ENCODE data around the gene ZBED3. TPM values are rescaled to one million over a fixed set of nuclear protein-coding genes. Genes with fewer than 3 reads are reported as not detected.

The ZBED3 gene
- total RNA-seq, 1 experiment from 2014 or later = 38.8 TPM

GRCh38 chr5:77064040-77064439, 23.0 kb downstream of the ZBED3 start:
- Mint-ChIP-seq H3K4me1 (ENCODE audit: low read depth, unreplicated experiment) (no peaks in the 10 kb centered on the region), H3K36me3 (ENCODE audit: insufficient read depth, unreplicated experiment) (peaks cover 36% of the 10 kb centered on the region), H3K4me3 (ENCODE audit: unreplicated experiment) (no peak overlapping the region), H3K27me3 (ENCODE audit: insufficient read depth, unreplicated experiment) (no peaks in the 10 kb centered on the region), H3K9me3 (ENCODE audit: unreplicated experiment) (peaks cover 12% of the 10 kb centered on the region), H3K27ac (ENCODE audit: unreplicated experiment) (no peak overlapping the region)
- Histone ChIP-seq H3K36me3 (ENCODE audit: control insufficient read depth, insufficient read depth, low read length) (peaks cover 2% of the 10 kb centered on the region), H3K4me1 (no peaks in the 10 kb centered on the region; the same call in 1 of the 2 replicates), H3K4me3 (ENCODE audit: low read depth, low read length) (no peak overlapping the region), H3K9me3 (peaks cover 7% of the 10 kb centered on the region; the same call in 1 of the 2 replicates), H3K27me3 (replicated peaks; ENCODE audit: control insufficient read depth, insufficient read depth, low read length) (no peaks in the 10 kb centered on the region)
- no TSS peak for BruUV-seq (replicated peaks)
- DNase-seq = no peak
- intact Hi-C loops (cut with micrococcal nuclease; ENCODE audit: unreplicated experiment) = no loop called here
- ChIA-PET CTCF (no interaction called here), POLR2A (interaction anchor here (0.6 kb wide), 1 partner anchor 22 kb away, joined by 3 read pairs; no protein-coding TSS in a partner anchor)
- peak in 1 of 2 experiments; percentile 27 for TF ChIP-seq CTCF (IDR thresholded peaks at IDR 0.05; ENCODE audit: insufficient read depth in 1 of 2, low read depth in 1 of 2, low read length in 1 of 2, severe bottlenecking in 1 of 2, unreplicated experiment in 1 of 2)

- BruUV-seq (replicated peaks) = no TSS peak
- Histone ChIP-seq H3K9me3 (no peaks in the 10 kb centered on the region), H3K4me1 (no peaks in the 10 kb centered on the region), H3K27me3 (replicated peaks; ENCODE audit: control insufficient read depth, insufficient read depth, low read length) (no peaks in the 10 kb centered on the region), H3K36me3 (ENCODE audit: control insufficient read depth, insufficient read depth, low read length) (no peaks in the 10 kb centered on the region; the same call in 1 of the 2 replicates), H3K4me3 (ENCODE audit: low read depth, low read length) (no peak overlapping the region)
- TF ChIP-seq CTCF (IDR thresholded peaks at IDR 0.05; ENCODE audit: insufficient read depth in 1 of 2, low read depth in 1 of 2, low read length in 1 of 2, severe bottlenecking in 1 of 2, unreplicated experiment in 1 of 2) = no peak
- DNase-seq = no peak
- ChIA-PET POLR2A (no interaction called here), CTCF (no interaction called here)
- Mint-ChIP-seq H3K27ac (ENCODE audit: unreplicated experiment) (no peak overlapping the region), H3K4me1 (ENCODE audit: low read depth, unreplicated experiment) (no peaks in the 10 kb centered on the region), H3K27me3 (ENCODE audit: insufficient read depth, unreplicated experiment) (no peaks in the 10 kb centered on the region), H3K36me3 (ENCODE audit: insufficient read depth, unreplicated experiment) (peaks cover 40% of the 10 kb centered on the region), H3K4me3 (ENCODE audit: unreplicated experiment) (no peak overlapping the region), H3K9me3 (ENCODE audit: unreplicated experiment) (no peaks in the 10 kb centered on the region)
- intact Hi-C loops (cut with micrococcal nuclease; ENCODE audit: unreplicated experiment) = no loop called here
These were observed 40.5 kb downstream of the ZBED3 start for GRCh38 chr5:77046416-77047073.

DNA sequence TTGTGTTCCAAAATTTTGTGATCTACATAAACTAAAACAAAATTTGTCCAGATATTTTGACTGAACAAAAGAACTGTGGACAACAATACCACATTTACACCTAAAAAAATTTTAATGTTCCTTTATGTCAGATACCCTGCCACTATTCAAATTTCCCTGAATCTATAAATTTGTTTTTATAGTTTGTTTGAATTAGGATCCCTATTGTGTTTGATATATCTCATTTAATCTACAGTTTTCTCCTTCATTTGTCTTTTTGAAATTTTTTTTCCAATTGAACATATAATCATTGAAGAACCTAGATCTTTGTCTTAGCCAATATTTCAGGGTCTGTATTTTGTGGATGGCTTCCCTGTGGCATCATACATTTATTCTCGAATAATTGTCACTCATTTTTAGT, 51.1 kb downstream of the ZBED3 start:
- TF ChIP-seq CTCF (IDR thresholded peaks at IDR 0.05; ENCODE audit: insufficient read depth in 1 of 2, low read depth in 1 of 2, low read length in 1 of 2, severe bottlenecking in 1 of 2, unreplicated experiment in 1 of 2) = no peak
- H3K36me3 Mint-ChIP-seq (ENCODE audit: insufficient read depth, unreplicated experiment) = peaks cover 36% of the 10 kb centered on the region

More for the DNA sequence above, 51.1 kb downstream of the ZBED3 start:
- peaks cover 6% of the 10 kb centered on the region for H3K9me3 Mint-ChIP-seq (ENCODE audit: unreplicated experiment)
- ChIA-PET POLR2A (no interaction called here), CTCF (no interaction called here)
- Histone ChIP-seq H3K36me3 (ENCODE audit: control insufficient read depth, insufficient read depth, low read length) (no peaks in the 10 kb centered on the region; the same call in 1 of the 2 replicates), H3K27me3 (replicated peaks; ENCODE audit: control insufficient read depth, insufficient read depth, low read length) (no peaks in the 10 kb centered on the region), H3K9me3 (no peaks in the 10 kb centered on the region), H3K4me1 (0 out of 2 replicates have a peak, but pooled peaks cover 6% of the 10 kb centered on the region), H3K4me3 (ENCODE audit: low read depth, low read length) (no peak overlapping the region)
- no TSS peak for BruUV-seq (replicated peaks)
- DNase-seq = no peak
- H3K4me1 Mint-ChIP-seq (ENCODE audit: low read depth, unreplicated experiment) = no peaks in the 10 kb centered on the region
- intact Hi-C loops (cut with micrococcal nuclease; ENCODE audit: unreplicated experiment) = no loop called here
- no peaks in the 10 kb centered on the region for H3K27me3 Mint-ChIP-seq (ENCODE audit: insufficient read depth, unreplicated experiment)
- no peak overlapping the region for H3K27ac Mint-ChIP-seq (ENCODE audit: unreplicated experiment)
- H3K4me3 Mint-ChIP-seq (ENCODE audit: unreplicated experiment) = no peak overlapping the region

Data from Caco-2 (cell line).